HFFc6 (cell line): ENCODE results near the gene KCNAB1. TPM values are rescaled to one million over a fixed set of nuclear protein-coding genes. Genes with fewer than 3 reads are reported as not detected.
A peak's percentile ranks its signal among the peaks of the same experiment; 100 is the strongest.

ENCODE experiments used
- DNase-seq: peaks from one replicate; pipeline ENCODE4 v3.0.0-alpha.2; 2018
- H3K27ac Mint-ChIP-seq: 2 replicates; pipeline ENCODE4 v1.8.0; 2020; ENCODE audit warnings: mild to moderate bottlenecking, mixed read lengths
- H3K27me3 Mint-ChIP-seq: 2 replicates; pipeline ENCODE4 v1.8.0; 2021; ENCODE audit warnings: mild to moderate bottlenecking, moderate library complexity, mixed read lengths; ENCODE audit not compliant: insufficient read depth
- H3K36me3 Mint-ChIP-seq: 2 replicates; pipeline ENCODE4 v1.8.0; 2021; ENCODE audit warnings: low read depth, mixed read lengths
- H3K4me1 Mint-ChIP-seq: 2 replicates; pipeline ENCODE4 v1.8.0; 2020; ENCODE audit warnings: low read depth, mixed read lengths
- H3K4me3 Mint-ChIP-seq: 2 replicates; pipeline ENCODE4 v1.8.0; 2020; ENCODE audit warnings: mild to moderate bottlenecking, moderate library complexity, mixed read lengths
- H3K9me3 Mint-ChIP-seq: 2 replicates; pipeline ENCODE4 v1.8.0; 2020; ENCODE audit warnings: mild to moderate bottlenecking, mixed read lengths
- total RNA-seq, 6 experiments: library from RNA; stranded (reverse); fragmentation: NEBNext Ultra II Directional; extraction: Animal tissue kit (Norgen Biotek cat#: 25700); gene quantifications; 2 replicates in 1 of 6; 3 replicates in 5 of 6; pipeline ENCODE4 v1.2.3, GENCODE V29; 2021
- TF ChIP-seq, protein P1 (sequence below): fragments of 200-600 bp; sonication (generic); IDR thresholded peaks from 2 replicates; pipeline ENCODE4 v1.5.0; 2021; ENCODE audit warnings: antibody characterized with exemption, mild to moderate bottlenecking

Gene KCNAB1
- total RNA-seq, 6 experiments from 2014 or later, result not detected

DNA sequence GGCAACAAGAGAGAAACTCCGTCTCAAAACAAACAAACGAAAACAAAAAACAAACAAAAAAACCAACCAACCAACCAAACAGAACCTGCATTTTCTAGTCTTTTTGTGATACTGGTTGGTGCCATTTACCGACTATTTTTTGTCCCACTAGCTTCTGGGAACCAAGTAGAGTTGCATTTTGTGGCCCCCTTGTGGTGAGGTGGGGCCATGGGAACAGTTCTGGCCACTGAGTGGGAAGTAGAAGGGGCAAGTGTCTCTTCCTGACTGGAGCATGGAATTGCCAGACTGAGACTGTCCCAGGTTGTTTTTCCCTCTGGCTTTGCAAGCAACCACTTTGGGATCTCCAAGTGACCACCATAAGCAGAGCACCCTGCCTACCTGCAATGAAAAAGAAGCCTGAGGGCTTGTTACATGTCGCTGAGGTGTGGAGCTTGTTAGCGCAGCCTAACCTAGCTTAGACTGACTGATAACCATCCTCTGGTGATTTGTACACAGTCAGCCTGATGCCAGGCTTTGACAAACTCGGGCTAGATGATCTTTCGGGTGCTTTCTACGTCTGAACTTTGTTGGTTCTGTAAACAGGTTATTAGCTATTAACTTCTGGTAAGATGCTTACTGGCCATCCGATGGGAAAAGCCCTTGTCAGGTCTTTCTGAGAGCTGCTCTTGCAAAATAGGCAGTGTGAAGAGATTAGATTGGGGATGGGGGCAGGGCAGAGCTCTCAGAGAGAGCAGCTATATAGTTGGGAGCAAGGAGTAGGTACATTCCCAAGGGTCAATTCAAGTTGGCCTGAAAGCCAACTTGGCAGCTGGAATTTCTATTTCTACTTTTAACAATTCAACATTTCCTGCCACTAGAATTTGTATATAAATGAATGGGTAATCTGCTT lies 262.3 kb downstream of the KCNAB1 start:
- no peak overlapping the region for H3K27ac Mint-ChIP-seq
- peak; percentile 17 for DNase-seq
- H3K27me3 Mint-ChIP-seq, result peaks cover 19% of the 10 kb centered on the region
- H3K9me3 Mint-ChIP-seq, result no peaks in the 10 kb centered on the region
- H3K36me3 Mint-ChIP-seq, result no peaks in the 10 kb centered on the region
- TF ChIP-seq, protein P1, sequence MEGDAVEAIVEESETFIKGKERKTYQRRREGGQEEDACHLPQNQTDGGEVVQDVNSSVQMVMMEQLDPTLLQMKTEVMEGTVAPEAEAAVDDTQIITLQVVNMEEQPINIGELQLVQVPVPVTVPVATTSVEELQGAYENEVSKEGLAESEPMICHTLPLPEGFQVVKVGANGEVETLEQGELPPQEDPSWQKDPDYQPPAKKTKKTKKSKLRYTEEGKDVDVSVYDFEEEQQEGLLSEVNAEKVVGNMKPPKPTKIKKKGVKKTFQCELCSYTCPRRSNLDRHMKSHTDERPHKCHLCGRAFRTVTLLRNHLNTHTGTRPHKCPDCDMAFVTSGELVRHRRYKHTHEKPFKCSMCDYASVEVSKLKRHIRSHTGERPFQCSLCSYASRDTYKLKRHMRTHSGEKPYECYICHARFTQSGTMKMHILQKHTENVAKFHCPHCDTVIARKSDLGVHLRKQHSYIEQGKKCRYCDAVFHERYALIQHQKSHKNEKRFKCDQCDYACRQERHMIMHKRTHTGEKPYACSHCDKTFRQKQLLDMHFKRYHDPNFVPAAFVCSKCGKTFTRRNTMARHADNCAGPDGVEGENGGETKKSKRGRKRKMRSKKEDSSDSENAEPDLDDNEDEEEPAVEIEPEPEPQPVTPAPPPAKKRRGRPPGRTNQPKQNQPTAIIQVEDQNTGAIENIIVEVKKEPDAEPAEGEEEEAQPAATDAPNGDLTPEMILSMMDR, result peak; percentile 85
- H3K4me3 Mint-ChIP-seq, result no peak overlapping the region
- no peaks in the 10 kb centered on the region for H3K4me1 Mint-ChIP-seq

DNA sequence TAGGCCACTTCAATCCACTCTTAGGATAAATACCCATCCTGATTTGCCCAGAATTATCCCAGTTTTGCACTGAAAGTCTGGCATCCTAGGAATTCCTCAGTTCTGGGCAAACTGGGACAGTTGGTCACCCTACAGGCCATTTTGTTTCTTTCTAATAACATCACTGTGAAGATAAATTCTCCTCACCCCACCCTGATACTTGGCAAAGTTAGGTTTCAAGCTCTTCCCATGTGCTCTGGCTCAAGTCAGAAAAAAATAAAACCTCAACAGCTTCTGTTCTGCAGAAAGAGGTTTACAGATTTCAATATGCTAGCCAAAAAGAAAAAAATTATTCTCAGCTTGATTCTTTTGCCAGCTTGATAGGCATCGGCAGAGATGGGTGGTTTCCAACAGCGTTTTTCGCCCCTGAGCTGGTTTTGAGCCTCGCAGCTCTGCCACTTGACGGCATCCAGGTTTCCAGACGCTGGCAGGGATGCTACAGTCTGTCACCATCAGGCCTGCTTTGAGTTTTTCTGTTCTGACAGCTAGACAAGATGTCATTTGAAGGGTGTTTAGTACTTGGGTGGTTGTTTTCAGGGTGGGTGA lies 263.2 kb downstream of the KCNAB1 start:
- no peak overlapping the region for H3K4me3 Mint-ChIP-seq
- TF ChIP-seq, protein P1, result no peak
- H3K9me3 Mint-ChIP-seq, result no peaks in the 10 kb centered on the region
- H3K36me3 Mint-ChIP-seq, result no peaks in the 10 kb centered on the region
- H3K27ac Mint-ChIP-seq, result no peak overlapping the region
- peaks cover 5% of the 10 kb centered on the region for H3K4me1 Mint-ChIP-seq
- H3K27me3 Mint-ChIP-seq, result peaks cover 19% of the 10 kb centered on the region
- DNase-seq, result no peak

DNA sequence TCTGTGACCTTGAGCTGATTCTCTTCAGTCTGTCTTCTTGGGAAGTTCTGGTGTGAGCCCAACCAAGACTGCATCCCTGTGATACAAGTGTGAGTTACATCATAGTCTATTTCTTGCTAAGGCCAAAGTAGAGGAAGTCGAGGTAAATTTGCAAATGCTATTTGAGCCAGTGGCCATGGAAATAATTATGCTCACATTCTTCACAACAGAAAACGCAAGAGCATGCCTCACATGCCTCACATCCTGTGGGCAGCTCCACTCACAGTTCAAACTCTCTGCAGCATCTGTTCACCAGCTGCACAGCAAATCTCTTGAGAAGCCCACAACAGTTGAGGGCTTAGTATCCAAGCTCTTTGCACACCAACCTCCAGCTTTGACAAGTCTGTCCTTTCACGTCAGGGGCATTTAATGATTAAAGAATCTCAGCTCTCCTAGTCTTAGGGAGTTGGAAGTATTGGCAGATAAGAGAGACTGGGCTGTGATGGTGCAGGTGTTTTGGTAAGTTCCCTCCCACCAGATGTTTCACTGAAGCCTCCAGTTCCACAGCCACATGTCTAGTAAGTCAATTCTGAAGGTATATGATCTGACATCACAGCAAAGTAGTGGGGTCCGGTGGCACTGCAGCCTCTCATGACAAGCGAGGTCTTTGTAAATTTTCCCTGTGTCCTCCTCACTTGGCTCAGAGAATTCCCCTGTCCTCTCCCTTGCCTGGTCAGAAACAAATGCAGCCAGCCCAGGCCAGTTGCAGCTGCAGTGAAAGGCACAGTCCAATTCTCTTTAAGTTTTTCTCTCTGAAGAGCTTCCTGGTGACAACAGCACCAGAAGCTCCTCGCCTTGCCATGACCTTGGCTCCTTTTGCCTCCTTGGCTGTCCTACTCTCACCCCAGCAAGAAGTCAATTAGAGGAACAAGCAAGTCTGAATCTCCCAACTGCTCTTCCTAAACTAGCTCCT lies 268.4 kb downstream of the KCNAB1 start:
- Mint-ChIP-seq H3K4me3 (no peak overlapping the region), H3K4me1 (peaks cover 14% of the 10 kb centered on the region), H3K27me3 (peaks cover 12% of the 10 kb centered on the region), H3K36me3 (no peaks in the 10 kb centered on the region), H3K9me3 (no peaks in the 10 kb centered on the region), H3K27ac (no peak overlapping the region)
- peak; percentile 42 for DNase-seq
- TF ChIP-seq, protein P1, result no peak

DNA sequence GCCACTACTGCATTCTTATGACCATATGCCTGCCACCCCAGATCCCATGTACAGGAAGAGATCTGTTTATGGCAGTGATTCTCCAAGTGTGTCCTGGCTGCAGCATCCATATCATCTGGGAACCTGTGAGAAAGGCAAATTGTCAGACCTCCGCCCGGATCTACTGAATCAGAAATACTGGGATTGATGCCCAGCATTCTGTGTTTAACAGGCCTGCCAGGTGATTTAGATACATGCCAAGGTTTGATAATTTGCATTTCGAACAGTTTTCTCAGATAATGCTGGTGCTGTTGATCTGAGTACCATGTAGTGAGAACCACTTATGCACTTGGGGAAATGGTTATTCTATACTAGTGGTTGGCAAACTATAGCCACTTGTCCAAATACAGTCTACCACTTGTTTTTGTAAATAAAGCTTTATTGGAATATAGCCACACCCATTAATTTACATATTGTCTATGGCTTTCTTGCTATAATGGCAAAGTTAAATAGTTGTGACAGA lies 269.1 kb downstream of the KCNAB1 start:
- Mint-ChIP-seq H3K27me3 (peaks cover 12% of the 10 kb centered on the region), H3K4me3 (no peak overlapping the region)

More for the DNA sequence above, 269.1 kb downstream of the KCNAB1 start:
- DNase-seq, result no peak
- no peaks in the 10 kb centered on the region for H3K36me3 Mint-ChIP-seq
- H3K4me1 Mint-ChIP-seq, result peaks cover 14% of the 10 kb centered on the region
- no peaks in the 10 kb centered on the region for H3K9me3 Mint-ChIP-seq
- TF ChIP-seq, protein P1, result no peak
- H3K27ac Mint-ChIP-seq, result no peak overlapping the region
